GM12865 (cell line): ENCODE measurements around the gene PTPN5.
"Not testable (repeated sequence)": the region's sequence is repeated elsewhere in the genome, so short reads cannot be mapped to it uniquely, and the experiment has no call there.

Source experiments
- DNase-seq: peaks from one replicate; pipeline ENCODE4 v3.0.0; 2010; ENCODE audit warnings: low read depth
- H3K4me3 ChIP-seq: 2 replicates; pipeline ENCODE4 v1.5.1; 2011; ENCODE audit warnings: mild to moderate bottlenecking, low read depth, low read length, control low read depth
- CTCF ChIP-seq: IDR thresholded peaks from 2 replicates; pipeline ENCODE4 v1.5.1; 2011; ENCODE audit warnings: low read length, control low read depth, low read depth, inconsistent platforms; ENCODE audit not compliant: insufficient read depth; ENCODE audit errors: missing control alignments

The PTPN5 gene

GRCh38 chr11:18791207-18791968 is at the start of gene PTPN5:
PTPN5 (minus strand) TSS chr11:18791798; CDS start chr11:18771958, 19,840 bp downstream.
- no peak for TF ChIP-seq CTCF
- DNase-seq, result no peak
- no peak within 1 kb of the TSS for H3K4me3 ChIP-seq

GRCh38 chr11:18836417-18836816 is 44.8 kb upstream of the PTPN5 start:
- TF ChIP-seq CTCF, result no peak
- H3K4me3 ChIP-seq, result no peak overlapping the region
- DNase-seq, result no peak

- TF ChIP-seq CTCF, result no peak
- no peak for DNase-seq
- no peak overlapping the region for H3K4me3 ChIP-seq
Observed at GRCh38 chr11:18834754-18835466, 43.3 kb upstream of the PTPN5 start.

GRCh38 chr11:18820160-18820559 is 28.6 kb upstream of the PTPN5 start:
- DNase-seq, H3K4me3 ChIP-seq: not testable (repeated sequence)

- no peak for DNase-seq
- no peak for TF ChIP-seq CTCF
- no peak overlapping the region for H3K4me3 ChIP-seq
Observed at GRCh38 chr11:18804199-18804999, 12.8 kb upstream of the PTPN5 start.

GRCh38 chr11:18802381-18803257 is 11.0 kb upstream of the PTPN5 start:
- DNase-seq, result peak; percentile 73
- peak; percentile 44 for TF ChIP-seq CTCF

More at GRCh38 chr11:18802381-18803257, 11.0 kb upstream of the PTPN5 start:
- H3K4me3 ChIP-seq, result no peak overlapping the region
